Measurements from ENCODE around the gene C1QTNF8. TPM values are rescaled to one million over a fixed set of nuclear protein-coding genes. Genes with fewer than 3 reads are reported as not detected.

Gene C1QTNF8
- total RNA-seq, 1 experiment from 2014 or later, result not detected

GRCh38 chr16:1101133-1101532 is 5.1 kb upstream of the C1QTNF8 start:
- no peak overlapping the region for H3K4me3 Mint-ChIP-seq
- no CpG with 5 or more reads among the region's 25 CpGs for WGBS (ENCODE audit: extremely low coverage, insufficient read length, low lambda C conversion rate)
- Histone ChIP-seq H3K27me3 (ENCODE audit: insufficient read depth, low read length) (no peaks in the 10 kb centered on the region), H3K79me1 (ENCODE audit: insufficient read depth, low read depth, low read length, poor library complexity, severe bottlenecking) (no peaks in the 10 kb centered on the region), H3K4me2 (ENCODE audit: insufficient read depth, insufficient read length, low read length) (no peak overlapping the region), H3K27ac (ENCODE audit: insufficient read length, low read depth, low read length) (no peak overlapping the region), H4K5ac (ENCODE audit: insufficient read length, low read depth, low read length) (no peak overlapping the region), H2AFZ (ENCODE audit: low read length) (no peak overlapping the region), H2BK120ac (ENCODE audit: low read depth, low read length, poor library complexity, severe bottlenecking) (no peak overlapping the region), H3K23me2 (ENCODE audit: insufficient read length, low read depth, low read length, poor library complexity, severe bottlenecking) (peaks cover 4% of the 10 kb centered on the region), H3K56ac (ENCODE audit: insufficient read length, low read depth, low read length) (no peak overlapping the region), H3K4me1 (ENCODE audit: insufficient read depth, low read length) (no peaks in the 10 kb centered on the region), H4K20me1 (ENCODE audit: control insufficient read depth, insufficient read depth, insufficient read length) (no peaks in the 10 kb centered on the region), H2BK5ac (ENCODE audit: insufficient read length, low read length) (no peak overlapping the region), H3K14ac (ENCODE audit: insufficient read depth, low read length) (no peak overlapping the region; the same call in 1 of the 2 replicates), H4K8ac (replicated peaks; ENCODE audit: insufficient read length, low read depth, low read length) (no peak overlapping the region), H2BK15ac (ENCODE audit: low read depth, low read length) (no peak overlapping the region), H3K18ac (ENCODE audit: insufficient read length, low read depth, low read length) (no peak overlapping the region), H4K91ac (ENCODE audit: insufficient read length, low read depth, low read length) (no peak overlapping the region), H3K4ac (ENCODE audit: low read depth, low read length) (no peak overlapping the region), H3T11ph (ENCODE audit: low read length) (no peak overlapping the region), H3K23ac (ENCODE audit: insufficient read length, low read depth, low read length) (no peak overlapping the region), H3K9ac (ENCODE audit: extremely low read depth, insufficient read length, low read length) (no peak overlapping the region), H2BK12ac (ENCODE audit: insufficient read length, low read depth, low read length) (no peak overlapping the region), H3K9me3 (ENCODE audit: control insufficient read depth, low read depth, low read length) (no peaks in the 10 kb centered on the region), H2BK20ac (ENCODE audit: low read depth, low read length, poor library complexity, severe bottlenecking) (no peak overlapping the region), H2AK5ac (ENCODE audit: insufficient read length, low read length) (no peak overlapping the region), H3K79me2 (ENCODE audit: insufficient read depth, low read length) (no peaks in the 10 kb centered on the region)
- no peak for DNase-seq
- no peak for TF ChIP-seq CTCF (conservative IDR thresholded peaks at IDR 0.05)
- peaks cover 0 to 10% of the 10 kb centered on the region in 2 experiments; a peak in 2 of 4 replicates for H3K4me1 Mint-ChIP-seq
- H3K27me3 Mint-ChIP-seq (ENCODE audit: low read depth), result peaks cover 10% of the 10 kb centered on the region
- no peaks in the 10 kb centered on the region; a peak in 1 of 5 replicates for H3K9me3 Mint-ChIP-seq
- H3K27ac Mint-ChIP-seq, result no peak overlapping the region
- H3K36me3 Mint-ChIP-seq (ENCODE audit: insufficient read depth in 1 of 3, low read depth in 3 of 3), result no peaks in the 10 kb centered on the region
